ENCODE results near the gene MADD. TPM values are rescaled to one million over a fixed set of nuclear protein-coding genes. Genes with fewer than 3 reads are reported as not detected.

Gene MADD
- total RNA-seq, 2 experiments from 2014 or later = 58.2 to 62.1 TPM

GRCh38 chr11:47336595-47336994 lies 66.7 kb downstream of the MADD start:
- Mint-ChIP-seq H3K4me3 (no peak overlapping the region), H3K27me3 (no peaks in the 10 kb centered on the region), H3K9me3 (no peaks in the 10 kb centered on the region), H3K27ac (no peak overlapping the region), H3K36me3 (no peaks in the 10 kb centered on the region), H3K4me1 (ENCODE audit: low read depth) (no peaks in the 10 kb centered on the region)
- POLR2A ChIA-PET = interaction anchor here (0.6 kb wide), 1 partner anchor 59 kb away, joined by 3 read pairs; no protein-coding TSS in a partner anchor
- CTCF ChIA-PET = interaction anchor here (1.3 kb wide), 1 partner anchor 38 kb away, joined by 4 read pairs; no protein-coding TSS in a partner anchor
- intact Hi-C loops (cut with micrococcal nuclease) = no loop called here
- no peak for DNase-seq

DNA sequence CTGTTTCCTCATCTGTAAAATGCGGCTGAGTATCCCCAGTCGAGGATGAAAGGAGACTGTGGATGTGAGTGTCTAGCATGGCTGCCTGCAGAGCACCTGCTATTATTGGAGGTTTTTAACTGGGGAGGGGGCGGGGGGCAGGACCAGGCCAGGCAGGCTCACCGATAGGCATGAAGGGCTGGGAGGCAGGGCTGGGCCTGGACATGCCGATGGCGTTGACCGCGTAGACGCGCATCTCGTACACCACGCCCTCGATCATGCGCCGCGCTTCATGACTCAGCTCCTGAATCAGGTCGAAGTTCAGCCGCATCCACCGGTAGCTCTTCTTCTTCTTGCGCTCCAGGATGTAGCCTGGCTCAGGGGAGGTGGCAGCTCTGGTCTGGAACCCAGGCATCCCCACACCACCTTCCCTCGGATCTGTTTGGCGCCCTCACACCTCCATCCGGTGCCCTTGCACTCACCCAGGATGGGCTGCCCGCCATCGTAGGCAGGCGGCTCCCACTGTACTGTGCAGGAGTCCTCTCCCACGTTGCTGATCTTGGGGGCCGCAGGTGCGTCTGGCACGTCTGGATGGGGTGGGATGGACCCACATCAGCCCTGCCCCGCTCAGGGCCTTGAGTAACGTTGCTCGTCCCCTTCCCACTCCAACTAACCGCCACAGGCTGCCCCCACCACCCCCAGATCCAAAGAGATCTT lies 67.4 kb downstream of the MADD start:
- intact Hi-C loops (cut with micrococcal nuclease) = no loop called here
- Mint-ChIP-seq H3K27me3 (no peaks in the 10 kb centered on the region), H3K4me1 (ENCODE audit: low read depth) (no peaks in the 10 kb centered on the region), H3K36me3 (no peaks in the 10 kb centered on the region), H3K27ac (no peak overlapping the region), H3K9me3 (no peaks in the 10 kb centered on the region), H3K4me3 (no peak overlapping the region)
- DNase-seq = no peak
- ChIA-PET POLR2A (no interaction called here), CTCF (interaction anchor here (1.3 kb wide), 1 partner anchor 37 kb away, joined by 4 read pairs; no protein-coding TSS in a partner anchor)

DNA sequence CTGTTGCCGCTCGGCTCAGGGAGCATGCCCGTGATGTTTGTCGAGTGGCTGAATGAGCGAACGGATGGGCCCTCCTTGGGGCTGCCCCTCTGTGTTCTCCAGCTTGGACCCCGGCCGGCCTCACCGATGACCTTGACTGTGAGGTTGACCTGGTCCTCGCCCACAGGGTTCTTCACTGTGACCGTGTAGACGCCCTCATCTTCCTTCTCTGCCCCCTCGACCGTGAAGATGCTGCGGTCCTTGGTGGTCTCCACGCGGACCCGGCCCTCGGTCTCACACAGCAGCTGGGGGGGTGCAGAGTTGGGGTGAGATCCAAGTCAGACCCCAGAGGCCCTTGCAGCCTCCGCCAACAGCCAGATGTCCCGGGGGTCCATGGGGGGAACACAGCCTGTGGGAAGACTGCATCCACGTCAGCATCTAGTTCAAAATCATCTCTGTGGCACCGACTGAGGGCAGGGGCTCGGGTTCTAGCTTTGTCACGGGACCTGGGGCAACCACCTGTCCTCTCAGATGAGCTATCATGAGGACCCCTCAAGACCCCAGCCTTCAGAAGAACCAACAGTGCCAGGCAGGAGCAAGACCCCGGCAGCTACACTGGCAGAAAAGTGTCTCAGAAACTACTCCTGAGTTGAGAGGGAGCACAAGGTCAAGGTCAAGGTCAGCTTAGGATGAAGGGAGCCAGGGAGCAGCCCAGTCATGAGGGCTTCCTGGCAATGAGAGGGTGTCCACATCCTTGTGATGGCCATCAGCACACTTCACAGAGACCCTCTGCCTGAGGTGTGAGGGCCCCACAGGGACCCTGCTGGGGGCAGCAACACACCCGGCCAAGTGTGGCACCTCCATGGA lies 68.7 kb downstream of the MADD start:
- DNase-seq = no peak
- H3K27ac Mint-ChIP-seq = no peak overlapping the region
- ChIA-PET CTCF (no interaction called here), POLR2A (no interaction called here)
- no peaks in the 10 kb centered on the region for H3K27me3 Mint-ChIP-seq
- no peaks in the 10 kb centered on the region for H3K9me3 Mint-ChIP-seq
- intact Hi-C loops (cut with micrococcal nuclease) = no loop called here
- no peaks in the 10 kb centered on the region for H3K4me1 Mint-ChIP-seq (ENCODE audit: low read depth)
- no peaks in the 10 kb centered on the region for H3K36me3 Mint-ChIP-seq
- H3K4me3 Mint-ChIP-seq = no peak overlapping the region

- POLR2A ChIA-PET = no interaction called here
- intact Hi-C loops (cut with micrococcal nuclease) = no loop called here
- H3K36me3 Mint-ChIP-seq = no peaks in the 10 kb centered on the region
- CTCF ChIA-PET = no interaction called here
- H3K4me3 Mint-ChIP-seq = no peak overlapping the region
- no peak for DNase-seq
- no peaks in the 10 kb centered on the region for H3K9me3 Mint-ChIP-seq
- no peak overlapping the region for H3K27ac Mint-ChIP-seq
- H3K27me3 Mint-ChIP-seq = no peaks in the 10 kb centered on the region
- no peaks in the 10 kb centered on the region for H3K4me1 Mint-ChIP-seq (ENCODE audit: low read depth)
These were observed 70.1 kb downstream of the MADD start for GRCh38 chr11:47340010-47340409.

GRCh38 chr11:47340980-47341775 lies 71.2 kb downstream of the MADD start:
- H3K36me3 Mint-ChIP-seq = no peaks in the 10 kb centered on the region
- ChIA-PET CTCF (no interaction called here), POLR2A (no interaction called here)
- intact Hi-C loops (cut with micrococcal nuclease) = no loop called here
- no peak overlapping the region for H3K27ac Mint-ChIP-seq
- H3K9me3 Mint-ChIP-seq = no peaks in the 10 kb centered on the region
- H3K27me3 Mint-ChIP-seq = no peaks in the 10 kb centered on the region
- no peaks in the 10 kb centered on the region for H3K4me1 Mint-ChIP-seq (ENCODE audit: low read depth)
- no peak overlapping the region for H3K4me3 Mint-ChIP-seq
- DNase-seq = no peak

DNA sequence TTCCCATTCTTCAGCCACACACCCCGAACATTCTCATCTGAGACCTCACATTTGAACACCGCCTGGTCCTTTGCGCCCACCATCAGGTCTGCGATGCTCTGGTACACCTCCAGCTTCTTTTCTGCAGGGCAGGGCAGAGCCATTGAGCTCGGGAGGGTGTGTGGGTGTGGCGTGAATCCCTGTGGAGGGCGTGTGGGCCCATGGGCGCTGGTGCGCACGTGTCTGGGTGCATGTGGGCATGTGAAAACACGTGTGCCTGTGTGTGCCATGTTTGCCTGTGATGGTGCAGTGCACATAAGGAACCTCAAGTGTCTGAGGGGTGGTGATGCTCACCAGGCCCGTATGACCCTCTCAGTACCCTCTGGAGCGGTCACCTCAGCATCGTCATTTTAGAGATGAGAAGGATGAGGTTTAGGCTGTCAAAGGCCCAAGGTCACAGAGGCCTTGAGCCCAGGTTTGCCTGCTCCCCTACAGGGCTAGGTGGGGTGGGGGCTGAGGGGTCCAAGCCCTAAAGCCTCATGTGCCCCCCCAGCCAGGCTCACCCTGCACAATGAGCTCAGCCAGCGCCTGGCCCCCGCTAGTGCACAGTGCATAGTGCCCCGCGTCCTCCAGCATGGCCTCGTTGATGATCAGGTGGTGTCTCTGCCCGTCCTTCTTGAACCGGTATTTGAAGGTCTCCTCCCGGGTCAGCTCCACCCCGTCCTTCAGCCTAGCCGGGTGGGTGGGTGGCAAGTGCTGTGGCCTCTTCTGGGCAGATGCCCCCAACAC lies 72.3 kb downstream of the MADD start:
- Mint-ChIP-seq H3K9me3 (no peaks in the 10 kb centered on the region), H3K4me1 (ENCODE audit: low read depth) (no peaks in the 10 kb centered on the region), H3K27me3 (no peaks in the 10 kb centered on the region), H3K36me3 (no peaks in the 10 kb centered on the region), H3K4me3 (no peak overlapping the region), H3K27ac (no peak overlapping the region)
- ChIA-PET POLR2A (no interaction called here), CTCF (no interaction called here)
- intact Hi-C loops (cut with micrococcal nuclease) = no loop called here
- no peak for DNase-seq

DNA sequence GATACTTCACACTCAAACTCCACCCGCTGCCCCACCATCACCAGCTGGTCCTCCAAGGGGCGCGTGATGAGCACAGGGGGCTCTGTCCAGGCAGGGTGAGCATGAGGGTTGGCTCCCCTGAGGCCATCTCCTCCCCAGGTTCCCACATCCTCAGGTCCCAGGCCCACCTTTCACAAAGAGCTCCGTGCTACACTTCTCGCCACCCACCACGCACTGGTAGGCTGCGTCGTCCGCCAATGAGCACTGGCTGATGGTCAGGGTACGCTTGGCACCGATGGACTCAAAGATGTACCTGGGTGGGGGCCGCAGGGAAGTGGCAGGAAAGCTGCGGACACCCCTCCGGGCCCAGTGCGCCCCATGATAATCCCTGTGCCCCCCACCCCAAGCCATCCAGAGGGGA lies 72.9 kb downstream of the MADD start:
- ChIA-PET CTCF (no interaction called here), POLR2A (no interaction called here)
- H3K36me3 Mint-ChIP-seq = no peaks in the 10 kb centered on the region
- no peaks in the 10 kb centered on the region for H3K27me3 Mint-ChIP-seq
- no peak overlapping the region for H3K27ac Mint-ChIP-seq
- intact Hi-C loops (cut with micrococcal nuclease) = no loop called here
- DNase-seq = no peak
- H3K4me1 Mint-ChIP-seq (ENCODE audit: low read depth) = no peaks in the 10 kb centered on the region
- no peak overlapping the region for H3K4me3 Mint-ChIP-seq
- no peaks in the 10 kb centered on the region for H3K9me3 Mint-ChIP-seq

DNA sequence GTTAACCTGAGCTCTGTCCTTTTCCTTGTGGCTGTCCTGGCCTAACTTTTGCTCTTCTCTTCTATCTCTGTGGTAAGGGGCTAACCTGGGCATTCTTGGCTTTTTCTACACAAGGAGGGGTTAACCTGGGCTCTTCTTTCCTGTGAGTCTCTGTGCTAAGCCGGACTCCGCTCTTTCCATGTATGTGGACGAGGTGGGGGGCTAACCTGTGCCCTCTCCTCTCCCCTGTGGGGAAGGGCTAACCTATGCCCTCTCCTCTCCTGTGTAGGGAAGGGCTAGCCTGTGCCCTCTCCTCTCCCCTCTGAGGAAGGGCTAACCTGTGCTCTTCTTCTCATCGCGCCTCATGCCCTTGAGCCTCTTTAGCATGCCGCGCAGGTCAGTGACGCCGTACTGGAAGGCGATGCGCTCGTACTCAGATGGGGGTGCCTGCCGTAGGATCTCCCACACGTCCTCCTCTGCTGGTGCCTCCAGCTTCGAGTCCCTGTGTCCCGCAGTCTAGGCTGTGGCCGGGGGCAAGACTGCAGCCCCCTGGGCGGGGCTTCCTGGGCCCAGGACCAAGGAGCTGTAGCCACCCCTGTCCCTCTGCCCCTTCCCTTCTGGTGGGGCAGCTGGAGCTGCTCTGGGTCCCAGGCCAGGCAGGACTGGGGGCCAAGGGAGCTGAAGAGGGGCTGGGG lies 76.1 kb downstream of the MADD start:
- no peak for DNase-seq
- CTCF ChIA-PET = interaction anchor here (1.6 kb wide), 1 partner anchor 28 kb away, joined by 3 read pairs; no protein-coding TSS in a partner anchor

DNA sequence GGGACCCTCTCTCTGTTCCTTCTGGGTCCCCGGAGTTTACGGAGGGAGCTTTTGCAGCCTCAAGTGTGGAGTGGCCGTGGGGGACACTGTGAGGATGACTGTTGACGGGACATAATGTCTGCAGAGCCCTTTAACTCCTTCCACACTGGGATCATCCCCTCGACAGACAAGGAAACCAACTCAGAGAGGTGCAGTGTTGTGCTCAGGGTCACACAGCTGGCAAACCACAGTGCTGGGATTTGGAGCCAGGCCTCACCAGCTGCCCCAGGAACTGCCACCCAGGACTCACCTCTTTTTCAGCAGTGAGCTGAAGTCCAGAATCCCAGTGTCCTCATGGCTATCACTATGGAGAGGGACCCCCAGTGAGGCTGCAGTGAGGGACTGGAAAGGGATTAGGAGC lies 77.2 kb downstream of the MADD start:
- Mint-ChIP-seq H3K27ac (no peak overlapping the region), H3K9me3 (no peaks in the 10 kb centered on the region), H3K36me3 (no peaks in the 10 kb centered on the region), H3K4me3 (no peak overlapping the region), H3K4me1 (ENCODE audit: low read depth) (no peaks in the 10 kb centered on the region), H3K27me3 (no peaks in the 10 kb centered on the region)
- DNase-seq = no peak
- intact Hi-C loops (cut with micrococcal nuclease) = no loop called here
- ChIA-PET POLR2A (no interaction called here), CTCF (interaction anchor here (1.6 kb wide), 1 partner anchor 27 kb away, joined by 3 read pairs; no protein-coding TSS in a partner anchor)

More for the DNA sequence above, 76.1 kb downstream of the MADD start:
- POLR2A ChIA-PET = no interaction called here
- H3K36me3 Mint-ChIP-seq = no peaks in the 10 kb centered on the region
- H3K4me3 Mint-ChIP-seq = no peak overlapping the region
- no peaks in the 10 kb centered on the region for H3K4me1 Mint-ChIP-seq (ENCODE audit: low read depth)
- no peak overlapping the region for H3K27ac Mint-ChIP-seq
- intact Hi-C loops (cut with micrococcal nuclease) = no loop called here
- no peaks in the 10 kb centered on the region for H3K27me3 Mint-ChIP-seq
- no peaks in the 10 kb centered on the region for H3K9me3 Mint-ChIP-seq

DNA sequence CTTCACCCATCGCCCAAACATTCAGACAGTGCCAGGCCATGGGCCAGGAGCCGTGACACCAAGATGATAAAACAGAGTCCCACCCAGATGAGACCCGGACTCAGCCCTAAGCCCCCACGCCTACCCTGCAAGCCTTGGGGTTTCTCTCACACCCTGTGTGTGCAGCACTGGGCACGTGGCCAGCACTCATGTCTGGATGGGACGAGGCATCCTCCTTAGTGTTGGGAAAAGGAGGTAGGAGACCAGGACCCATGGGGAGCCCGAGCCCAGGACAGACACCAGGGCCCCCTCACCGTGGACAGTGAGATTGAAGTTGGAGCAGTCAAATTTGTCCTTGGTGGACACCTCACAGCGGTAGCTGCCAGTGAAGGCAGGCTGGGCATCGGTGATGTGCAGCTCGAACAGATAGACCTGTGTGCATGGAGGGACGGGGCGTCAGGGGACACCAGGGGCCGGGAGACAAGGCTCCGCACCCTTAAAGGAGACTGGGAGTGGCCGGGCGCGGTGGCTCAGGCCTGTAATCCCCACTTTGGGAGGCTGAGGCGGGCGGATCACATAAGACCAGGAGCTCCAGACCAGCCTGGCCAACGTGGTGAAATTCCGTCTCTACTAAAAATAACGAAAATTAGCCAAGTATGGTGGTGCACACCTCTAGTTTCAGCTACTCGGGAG lies 78.3 kb downstream of the MADD start:
- ChIA-PET POLR2A (no interaction called here), CTCF (interaction anchor here (0.7 to 1.1 kb wide), 2 partner anchors 78 to 83 kb away, joined by 3 to 4 read pairs; no protein-coding TSS in a partner anchor)
- Mint-ChIP-seq H3K4me3 (no peak overlapping the region), H3K27me3 (no peaks in the 10 kb centered on the region), H3K4me1 (ENCODE audit: low read depth) (no peaks in the 10 kb centered on the region), H3K27ac (no peak overlapping the region), H3K36me3 (no peaks in the 10 kb centered on the region), H3K9me3 (no peaks in the 10 kb centered on the region)
- no peak for DNase-seq
- intact Hi-C loops (cut with micrococcal nuclease) = no loop called here

DNA sequence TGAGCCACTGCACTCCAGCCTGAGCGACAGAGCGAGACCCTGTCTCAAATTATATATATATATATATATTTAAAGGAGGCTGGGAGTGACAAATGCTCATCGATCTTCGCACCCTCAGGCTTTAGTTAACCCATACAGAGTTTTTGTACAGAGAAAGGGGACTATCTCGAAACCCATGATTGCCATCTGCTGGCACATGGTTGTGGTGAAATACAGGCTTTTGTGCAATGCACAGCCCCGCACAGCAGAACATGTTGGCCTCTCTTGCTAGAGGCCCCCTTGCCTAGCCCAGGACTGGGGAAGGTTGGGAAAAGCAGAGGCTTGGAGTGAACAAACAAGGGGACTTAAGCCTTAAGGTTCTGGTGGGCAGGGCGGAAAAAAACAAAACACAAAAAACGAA lies 78.9 kb downstream of the MADD start:
- no peaks in the 10 kb centered on the region for H3K9me3 Mint-ChIP-seq
- H3K27me3 Mint-ChIP-seq = no peaks in the 10 kb centered on the region
- H3K4me1 Mint-ChIP-seq (ENCODE audit: low read depth) = no peaks in the 10 kb centered on the region
- no peak overlapping the region for H3K27ac Mint-ChIP-seq
- H3K36me3 Mint-ChIP-seq = no peaks in the 10 kb centered on the region
- ChIA-PET POLR2A (no interaction called here), CTCF (interaction anchor here (0.7 to 1.3 kb wide), 3 partner anchors 63 to 84 kb away, joined by 3 to 4 read pairs (median 3); no protein-coding TSS in a partner anchor)
- DNase-seq = peak; percentile 36
- intact Hi-C loops (cut with micrococcal nuclease) = no loop called here
- no peak overlapping the region for H3K4me3 Mint-ChIP-seq

All from activated CD4-positive, alpha-beta memory T cell treated with anti-CD3 and anti-CD28 coated beads for 36 hours (primary cell).